GM12872 (cell line): ENCODE data around the gene PTPRK.

Experiments
- CTCF ChIP-seq: IDR thresholded peaks from 3 replicates; pipeline ENCODE4 v1.5.1; 2011; ENCODE audit warnings: low read depth, mild to moderate bottlenecking, low read length, moderate library complexity; ENCODE audit not compliant: insufficient read depth

PTPRK gene

GRCh38 chr6:128249429-128249828 is 271.0 kb downstream of the PTPRK start:
- TF ChIP-seq CTCF: no peak

GRCh38 chr6:128246472-128247260 is 273.7 kb downstream of the PTPRK start:
- TF ChIP-seq CTCF: no peak

- no peak for TF ChIP-seq CTCF
Measured at GRCh38 chr6:128244751-128245405, 275.5 kb downstream of the PTPRK start.

GRCh38 chr6:128242765-128243403 is 277.5 kb downstream of the PTPRK start:
- no peak for TF ChIP-seq CTCF

GRCh38 chr6:128241216-128241615 is 279.2 kb downstream of the PTPRK start:
- TF ChIP-seq CTCF: no peak

- no peak for TF ChIP-seq CTCF
Measured at GRCh38 chr6:128240024-128240428, 280.4 kb downstream of the PTPRK start.

GRCh38 chr6:128239146-128239545 is 281.3 kb downstream of the PTPRK start:
- no peak for TF ChIP-seq CTCF
